Pancreas (tissue), 10 donors: ENCODE measurements around the gene POLR3K. TPM values are rescaled to one million over a fixed set of nuclear protein-coding genes. Genes with fewer than 3 reads are reported as not detected.

Experiments used
- ATAC-seq, 4 donors: fragments of 200-7000 bp; cut with Tn5 transposase; one replicate each; pipeline versions ENCODE4 v1.8.0 to v1.9.1; 2020; ENCODE audit warnings: mild to moderate bottlenecking in 4 of 4, moderate library complexity in 4 of 4
- DNase-seq, 6 donors: peaks; one replicate each; pipeline ENCODE4 v3.0.0-alpha.2; 2020
- FAIRE-seq: peaks from 2 replicates; lab custom pipeline; 2012; peaks lifted over from hg19 to GRCh38; lab: Jason Lieb, UNC
- H3K27ac ChIP-seq, 4 donors: fragments of 200-600 bp; sonication (generic); 1 replicate in 3 of 4; 2 replicates in 1 of 4; pipeline versions ENCODE4 v1.5.0 to v1.8.0; 2020
- H3K27me3 ChIP-seq, 4 donors: fragments of 200-600 bp; one replicate each; pipeline ENCODE4 v1.8.0; 2021
- H3K36me3 ChIP-seq, 3 donors: fragments of 200-600 bp; sonication (generic) in 1 of 3; one replicate each; pipeline versions ENCODE4 v1.5.0 to v1.8.0; 2020 to 2021
- H3K4me1 ChIP-seq, 3 donors: fragments of 200-600 bp; one replicate each; pipeline ENCODE4 v1.8.0; 2021
- H3K4me3 ChIP-seq, 4 donors: fragments of 200-600 bp; sonication (generic) in 2 of 4; one replicate each; pipeline versions ENCODE4 v1.5.0 to v1.8.0; 2020 to 2021
- H3K9me3 ChIP-seq, 4 donors: fragments of 200-600 bp; one replicate each; pipeline ENCODE4 v1.8.0; 2021
- CTCF ChIP-seq, 4 donors: fragments of 200-600 bp; sonication (generic) in 3 of 4; IDR thresholded peaks; one replicate each; pipeline versions ENCODE4 v1.5.0 to v1.8.0; 2021; ENCODE audit warnings: antibody characterized with exemption in 4 of 4
- WGBS, 2 donors: extraction: QIAGEN DNeasy Blood & Tissue Kit; methylation state at CpG; one replicate each; pipeline ENCODE4 v1.1.7; 2013; 5-methylcytosine and 5-hydroxymethylcytosine counted together
- intact Hi-C, 3 donors: fragments of 100-400 bp; cut with DNase I; formaldehyde crosslinking; loops; one replicate each; pipeline versions ENCODE4 v1.11.1 to v1.14.2; 2022
- polyA plus RNA-seq, 2 donors: library from polyadenylated mRNA; stranded (reverse); fragments of 200-250 nt; gene quantifications; one replicate each; pipeline ENCODE4 v1.2.3, GENCODE V29; 2013
- total RNA-seq, 6 donors: library from RNA; stranded (reverse); fragmentation: NEBNext Ultra II Directional in 4 of 6; extraction: Animal tissue kit (Norgen Biotek cat#: 25700) in 4 of 6; gene quantifications; one replicate each; pipeline versions ENCODE4 v1.2.1 to v1.2.4, GENCODE V29; 2021 to 2023
- donor health status: healthy with polysubstance abuse.
- donor health status: DM: no; HTN: no; CAD: no; lungs with moderate emphysema.
- donor health status: DM: no; HTN: no; CAD: no.
- donor health status: control.
- donor health status: control.
- donor health status: Bipolar disorder and iron deficiency.
- donor health status: DM: yes; HTN: yes; CAD: no.
- donor health status: DM: no; HTN: no; CAD: no.
- donor health status: DM: no; HTN: no; CAD: no.
- donor health status: DM: yes; HTN: yes; CAD: no.

POLR3K gene
- 1 to 10 TPM; 2.8 to 4.7 (median 4.1) TPM for total RNA-seq
- polyA plus RNA-seq: 1 to 10 TPM; 4.1 to 5.3 TPM

GRCh38 chr16:53346-54236, at the start of gene POLR3K, which contains the start of gene SNRNP25:
TSS of gene POLR3K (minus strand) at chr16:53608. CDS start at chr16:53586, 22 bp downstream.
TSS of gene SNRNP25 (plus strand) at chr16:53828. CDS start at chr16:54017, 189 bp downstream.
- H3K4me1 ChIP-seq: peaks cover 0 to 5% (median 0%) of the 10 kb centered on the region in 3 donors
- TF ChIP-seq CTCF (IDR thresholded peaks at IDR 0.05): no peak
- FAIRE-seq (no peak), ATAC-seq (peak; percentile 96 to 99 (median 96)), DNase-seq (peak; percentile 98 to 100 (median 99))
- peak within 1 kb of the TSS; percentile 18 to 48 (median 36) for H3K27ac ChIP-seq
- intact Hi-C loops: no loop called here
- H3K4me3 ChIP-seq: peak within 1 kb of the TSS; percentile 42 to 93 (median 72)
- H3K27me3 ChIP-seq: no peaks in the 10 kb centered on the region
- WGBS, 2 donors: 0 to 1% methylated on average over 81 to 91 of the region's 91 CpGs
- H3K36me3 ChIP-seq: peaks cover 0 to 9% (median 0%) of the 10 kb centered on the region in 3 donors
- H3K9me3 ChIP-seq: no peaks in the 10 kb centered on the region

GRCh38 chr16:102060-102855, 48.9 kb upstream of the POLR3K start:
- H3K9me3 ChIP-seq: no peaks in the 10 kb centered on the region
- H3K27me3 ChIP-seq: no peaks in the 10 kb centered on the region
- DNase-seq (no peak), ATAC-seq (peak in 1 of 4 donors; percentile 3), FAIRE-seq (no peak)
- TF ChIP-seq CTCF (IDR thresholded peaks at IDR 0.05): no peak
- H3K4me3 ChIP-seq: no peak overlapping the region
- WGBS, 2 donors: 82 to 91% methylated on average over 19 of the region's 19 CpGs
- H3K4me1 ChIP-seq: no peaks in the 10 kb centered on the region
- no peak overlapping the region for H3K27ac ChIP-seq
- intact Hi-C loops: no loop called here
- H3K36me3 ChIP-seq: no peaks in the 10 kb centered on the region

GRCh38 chr16:101586-101985, 48.2 kb upstream of the POLR3K start:
- Histone ChIP-seq H3K4me3 (no peak overlapping the region), H3K27me3 (no peaks in the 10 kb centered on the region), H3K27ac (no peak overlapping the region), H3K4me1 (no peaks in the 10 kb centered on the region), H3K9me3 (no peaks in the 10 kb centered on the region), H3K36me3 (no peaks in the 10 kb centered on the region)
- FAIRE-seq: no peak
- TF ChIP-seq CTCF (IDR thresholded peaks at IDR 0.05): no peak
- WGBS, 2 donors: 87 to 89% methylated on average over 6 of the region's 6 CpGs
- ATAC-seq: no peak
- no peak for DNase-seq
- intact Hi-C loops: no loop called here

- Histone ChIP-seq H3K4me1 (no peaks in the 10 kb centered on the region), H3K9me3 (no peaks in the 10 kb centered on the region), H3K4me3 (no peak overlapping the region), H3K36me3 (no peaks in the 10 kb centered on the region), H3K27me3 (no peaks in the 10 kb centered on the region), H3K27ac (no peak overlapping the region)
- ATAC-seq: no peak
- DNase-seq: no peak
- 89 to 93% methylated on average over 5 of the region's 5 CpGs for WGBS, 2 donors
- no peak for TF ChIP-seq CTCF (IDR thresholded peaks at IDR 0.05)
- FAIRE-seq: no peak
- intact Hi-C loops: no loop called here
Measured at GRCh38 chr16:100989-101388, 47.6 kb upstream of the POLR3K start.
